HepG2 (cell line): ENCODE data around the gene UMPS. TPM values are rescaled to one million over a fixed set of nuclear protein-coding genes. Genes with fewer than 3 reads are reported as not detected.

Source experiments
- ATF1 ChIP-seq: IDR thresholded peaks from 2 replicates; pipeline ENCODE4 v1.6.1; 2016; ENCODE audit warnings: mild to moderate bottlenecking, control low read depth
- DR1 ChIP-seq: sonication (generic); formaldehyde crosslinking; IDR thresholded peaks from 2 replicates; pipeline ENCODE4 v1.8.0; 2021; ENCODE audit warnings: mild to moderate bottlenecking, missing genetic modification reagents, inconsistent platforms
- JDP2 ChIP-seq: sonication (generic); formaldehyde crosslinking; IDR thresholded peaks from 2 replicates; pipeline ENCODE4 v1.8.1; 2022; ENCODE audit warnings: missing genetic modification reagents, borderline replicate concordance
- LCORL ChIP-seq, 2 experiments: fragments of 450-650 bp in 1 of 2; sonication (generic) in 1 of 2; formaldehyde crosslinking in 1 of 2; IDR thresholded peaks; 2 replicates each; pipeline versions ENCODE4 v1.5.0 to v1.6.1; 2017 to 2020; ENCODE audit warnings: antibody characterized with exemption in 1 of 2, missing genetic modification reagents in 1 of 2
- NR2F2 ChIP-seq: IDR thresholded peaks from 2 replicates; pipeline ENCODE4 v1.6.1; 2012; ENCODE audit warnings: low read depth, inconsistent platforms, borderline replicate concordance
- PRPF4 ChIP-seq: fragments of 200-400 bp; formaldehyde crosslinking; IDR thresholded peaks from 2 replicates; pipeline ENCODE4 v1.6.1; 2016; ENCODE audit warnings: low read length, low read depth; ENCODE audit not compliant: poor library complexity, severe bottlenecking
- RERE ChIP-seq: IDR thresholded peaks from 2 replicates; pipeline ENCODE4 v1.6.1; 2016; ENCODE audit warnings: low read depth, missing genetic modification reagents, missing compliant biosample characterization
- SP2 ChIP-seq: sonication (generic); formaldehyde crosslinking; IDR thresholded peaks from 2 replicates; pipeline ENCODE4 v1.5.1; 2020; ENCODE audit warnings: mild to moderate bottlenecking, missing genetic modification reagents
- SRSF1 ChIP-seq: fragments of 200-400 bp; formaldehyde crosslinking; optimal IDR thresholded peaks from 2 replicates; pipeline ENCODE3; 2017; ENCODE audit warnings: mild to moderate bottlenecking, low read depth, low read length, moderate library complexity
- TCF12 ChIP-seq, 2 experiments: fragments of 450-650 bp in 1 of 2; sonication (generic) in 1 of 2; formaldehyde crosslinking in 1 of 2; IDR thresholded peaks; 2 replicates each; pipeline versions ENCODE4 v1.6.1 to v1.8.0; 2017 to 2022; ENCODE audit warnings: antibody characterized with exemption in 1 of 2, mild to moderate bottlenecking in 1 of 2, missing genetic modification reagents in 1 of 2, moderate library complexity in 1 of 2
- YEATS2 ChIP-seq: sonication (generic); formaldehyde crosslinking; IDR thresholded peaks from 2 replicates; pipeline ENCODE4 v1.4.0; 2020; ENCODE audit warnings: missing genetic modification reagents, borderline replicate concordance
- ZBTB21 ChIP-seq: sonication (generic); formaldehyde crosslinking; IDR thresholded peaks from 2 replicates; pipeline ENCODE4 v1.4.0; 2020; ENCODE audit warnings: missing genetic modification reagents
- ZBTB43 ChIP-seq: sonication (generic); formaldehyde crosslinking; conservative IDR thresholded peaks from 2 replicates; pipeline ENCODE4 v1.4.0; 2020; ENCODE audit warnings: missing genetic modification reagents
- ZHX2 ChIP-seq, 2 experiments: sonication (generic) in 1 of 2; formaldehyde crosslinking in 1 of 2; IDR thresholded peaks; 2 replicates each; pipeline versions ENCODE4 v1.6.1 to v1.9.0; 2014 to 2022; ENCODE audit warnings: antibody characterized with exemption in 1 of 2, borderline replicate concordance in 1 of 2, inconsistent platforms in 1 of 2, low read depth in 1 of 2, missing genetic modification reagents in 1 of 2
- polyA plus RNA-seq, 8 experiments: library from polyadenylated mRNA; depleted of rRNA in 3 of 8; stranded (reverse) in 7 of 8; unstranded in 1 of 8; fragments of >200 nt; fragmentation: Illumina TruSeq in 4 of 8; extraction: Trizol in 4 of 8; gene quantifications; 2 replicates each; pipeline versions ENCODE4 v1.2.1 to v1.2.3, GENCODE V29; 2011 to 2016; ENCODE audit warnings: low read depth in 4 of 8, missing spikeins in 1 of 8, mixed read lengths in 1 of 8; ENCODE audit not compliant: insufficient read depth in 1 of 8
- total RNA-seq, 5 experiments: library from RNA; depleted of rRNA; stranded (reverse); fragments of >200 nt; fragmentation: Illumina TruSeq; extraction: Trizol; gene quantifications; 2 replicates each; pipeline ENCODE4 v1.2.3, GENCODE V29; 2016; ENCODE audit warnings: low read depth in 1 of 5

The UMPS gene
- total and polyA plus RNA-seq, 2 of the 13 experiments (the other 11 are each of a cell fraction or from before 2014, with no cell fraction given), result 52.7 to 74.2 TPM

GRCh38 chr3:124700880-124701684 lies 29.2 kb upstream of the UMPS start (continued):
- TF ChIP-seq ZBTB43 (CRISPR knock-in tag), result peak; percentile 100
- peak; percentile 84; the same call in 1 of the 2 replicates for TF ChIP-seq YEATS2 (CRISPR knock-in tag)
- no peak for TF ChIP-seq LCORL (IDR thresholded peaks at IDR 0.05)
- TF ChIP-seq LCORL (CRISPR knock-in tag; IDR thresholded peaks at IDR 0.05), result peak; percentile 68; the same call in 1 of the 2 replicates
- TF ChIP-seq NR2F2, result peak; percentile 43; the same call in 1 of the 2 replicates
- 0 out of 2 replicates have a peak, but pooled peaks have one; percentile 66 for TF ChIP-seq ZBTB21 (CRISPR knock-in tag)
- TF ChIP-seq RERE (CRISPR knock-in tag), result peak; percentile 33; the same call in 1 of the 2 replicates
- TF ChIP-seq ZHX2 (IDR thresholded peaks at IDR 0.05; ENCODE audit: low read depth), result no peak
- no peak for TF ChIP-seq ZHX2 (CRISPR knock-in tag; IDR thresholded peaks at IDR 0.05; ENCODE audit: borderline replicate concordance)
- TF ChIP-seq SP2, result no peak
- TF ChIP-seq ATF1, result peak; percentile 70
- TF ChIP-seq TCF12 (IDR thresholded peaks at IDR 0.05), result no peak
- TF ChIP-seq TCF12 (CRISPR knock-in tag; IDR thresholded peaks at IDR 0.05), result peak; percentile 45; the same call in 1 of the 2 replicates
- TF ChIP-seq SRSF1, result no peak
- TF ChIP-seq PRPF4, result no peak
- no peak for TF ChIP-seq DR1 (CRISPR knock-in tag)
- TF ChIP-seq JDP2 (CRISPR knock-in tag), result no peak
